K562 (cell line): Measurements from ENCODE around the gene SH3BP2. TPM values are rescaled to one million over a fixed set of nuclear protein-coding genes. Genes with fewer than 3 reads are reported as not detected.

Source experiments
- CTCFL ChIP-seq: IDR thresholded peaks from 2 replicates; pipeline ENCODE4 v1.6.1; 2011; ENCODE audit warnings: borderline replicate concordance, low read depth, mild to moderate bottlenecking, moderate library complexity, low read length; ENCODE audit not compliant: insufficient read depth, poor library complexity, severe bottlenecking
- HEY1 ChIP-seq: fragments of 250-450 bp; sonication (Bioruptor Pico); IDR thresholded peaks from 2 replicates; pipeline ENCODE4 v1.5.0; 2020; ENCODE audit warnings: mild to moderate bottlenecking, moderate library complexity, borderline replicate concordance
- RREB1 ChIP-seq: fragments of 250-450 bp; sonication (Bioruptor Pico); IDR thresholded peaks from 2 replicates; pipeline ENCODE4 v1.4.0; 2020
- SIX5 ChIP-seq, 2 experiments: IDR thresholded peaks; 2 replicates each; pipeline ENCODE4 v1.6.1; 2011; ENCODE audit warnings: low read length in 2 of 2, borderline replicate concordance in 1 of 2, low read depth in 1 of 2, mild to moderate bottlenecking in 1 of 2, moderate library complexity in 1 of 2; ENCODE audit not compliant: insufficient read depth in 1 of 2
- TBP ChIP-seq: optimal IDR thresholded peaks from 2 replicates; pipeline ENCODE3; 2011; ENCODE audit warnings: low read depth, low read length, improper control_type of control experiment
- TRIM24 ChIP-seq, 2 experiments: fragments of 450-650 bp; IDR thresholded peaks; 2 replicates each; pipeline ENCODE4 v1.6.1; 2016
- WHSC1 ChIP-seq: IDR thresholded peaks from one replicate; pipeline ENCODE4 v1.6.1; 2012; ENCODE audit warnings: low read length, control low read depth, inconsistent platforms
- ZNF444 ChIP-seq: fragments of 250-450 bp; sonication (Bioruptor Pico); IDR thresholded peaks from 2 replicates; pipeline ENCODE4 v1.4.0; 2020; ENCODE audit warnings: mild to moderate bottlenecking, moderate library complexity
- ZSCAN29 ChIP-seq: fragments of 450-650 bp; IDR thresholded peaks from 2 replicates; pipeline ENCODE4 v1.6.1; 2017
- polyA plus RNA-seq, 8 experiments: library from polyadenylated mRNA; depleted of rRNA in 4 of 8; stranded (reverse) in 5 of 8; unstranded in 3 of 8; fragments of >200 nt; fragmentation: Nextera tagmentation in 2 of 8; fragmentation: Illumina TruSeq in 1 of 8; extraction: Ambion mirVana in 2 of 8; extraction: Trizol in 1 of 8; gene quantifications; 2 replicates each; pipeline versions ENCODE4 v1.2.1 to v1.2.3, GENCODE V29; 2011 to 2014; ENCODE audit warnings: inconsistent platforms in 1 of 8, missing spikeins in 1 of 8
- total RNA-seq, 7 experiments: library from RNA; depleted of rRNA in 6 of 7; stranded (reverse); fragments of >200 nt in 6 of 7; fragmentation: Illumina TruSeq in 2 of 7; extraction: Trizol in 2 of 7; gene quantifications; 2 replicates each; pipeline versions ENCODE4 v1.2.1 to v1.2.3, GENCODE V29; 2011 to 2021; ENCODE audit warnings: low replicate concordance in 1 of 7
- TF ChIP-seq, protein P1 (sequence below): sonication (generic); formaldehyde crosslinking; IDR thresholded peaks from 2 replicates; pipeline ENCODE4 v1.8.0; 2022; ENCODE audit warnings: missing genetic modification reagents, mild to moderate bottlenecking, borderline replicate concordance
- TF ChIP-seq, protein P2 (sequence below): fragments of 250-450 bp; sonication (Bioruptor Pico); IDR thresholded peaks from 2 replicates; pipeline ENCODE4 v1.5.1; 2021; ENCODE audit warnings: mild to moderate bottlenecking

The SH3BP2 gene
- total and polyA plus RNA-seq, 9 of the 15 experiments (the other 6 are each of a cell fraction or from before 2014, with no cell fraction given) = 0.34 to 16.0 (median 5.1) TPM

DNA sequence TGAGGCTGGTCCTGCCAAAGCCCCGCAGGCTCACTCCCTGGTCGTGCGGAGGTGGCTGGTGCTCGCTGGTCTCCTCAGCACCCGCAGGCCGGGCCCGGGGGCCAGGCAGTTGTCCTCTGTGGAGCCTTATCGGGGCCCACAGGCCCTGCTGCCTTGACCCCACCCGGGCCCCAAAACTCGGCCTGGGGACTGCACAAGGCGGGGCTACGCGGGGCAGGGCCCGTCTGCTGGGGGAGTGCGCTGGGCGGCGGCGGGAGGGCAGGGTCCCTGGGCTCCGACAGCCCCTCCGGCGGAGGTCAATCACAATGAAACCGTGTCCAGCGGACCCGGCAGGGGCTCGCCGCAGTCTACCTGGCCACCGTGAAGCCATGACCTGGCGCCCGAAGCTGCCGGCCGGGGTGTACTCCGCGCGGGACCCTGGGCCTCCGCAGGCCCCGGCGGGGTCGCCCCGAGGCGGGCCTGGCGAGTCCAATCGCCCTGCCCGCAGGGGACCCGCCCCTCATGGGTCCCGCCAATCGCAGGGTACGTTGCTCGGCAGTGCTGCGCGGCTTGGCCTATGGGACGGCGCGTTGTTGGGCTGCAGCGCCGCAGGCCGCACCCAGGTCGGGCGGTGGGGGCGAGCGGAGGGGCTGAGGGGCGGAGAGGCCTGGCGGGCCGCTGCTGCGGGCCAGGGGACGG lies 50.5 kb downstream of the SH3BP2 start, which contains the start of gene ADD1 (continued):
- TF ChIP-seq HEY1 (CRISPR knock-in tag) (no peak), ZSCAN29 (0 out of 2 replicates have a peak, but pooled peaks have one; percentile 47), TBP (peak; percentile 41), RREB1 (0 out of 2 replicates have a peak, but pooled peaks have one; percentile 74), TRIM24 (IDR thresholded peaks at IDR 0.05) (no peak), WHSC1 (no peak), ZNF444 (CRISPR knock-in tag) (no peak), SIX5 (IDR thresholded peaks at IDR 0.05; ENCODE audit: borderline replicate concordance in 1 of 2, insufficient read depth in 1 of 2, low read depth in 1 of 2, low read length in 2 of 2) (no peak), CTCFL (no peak)
- TF ChIP-seq, protein P1, sequence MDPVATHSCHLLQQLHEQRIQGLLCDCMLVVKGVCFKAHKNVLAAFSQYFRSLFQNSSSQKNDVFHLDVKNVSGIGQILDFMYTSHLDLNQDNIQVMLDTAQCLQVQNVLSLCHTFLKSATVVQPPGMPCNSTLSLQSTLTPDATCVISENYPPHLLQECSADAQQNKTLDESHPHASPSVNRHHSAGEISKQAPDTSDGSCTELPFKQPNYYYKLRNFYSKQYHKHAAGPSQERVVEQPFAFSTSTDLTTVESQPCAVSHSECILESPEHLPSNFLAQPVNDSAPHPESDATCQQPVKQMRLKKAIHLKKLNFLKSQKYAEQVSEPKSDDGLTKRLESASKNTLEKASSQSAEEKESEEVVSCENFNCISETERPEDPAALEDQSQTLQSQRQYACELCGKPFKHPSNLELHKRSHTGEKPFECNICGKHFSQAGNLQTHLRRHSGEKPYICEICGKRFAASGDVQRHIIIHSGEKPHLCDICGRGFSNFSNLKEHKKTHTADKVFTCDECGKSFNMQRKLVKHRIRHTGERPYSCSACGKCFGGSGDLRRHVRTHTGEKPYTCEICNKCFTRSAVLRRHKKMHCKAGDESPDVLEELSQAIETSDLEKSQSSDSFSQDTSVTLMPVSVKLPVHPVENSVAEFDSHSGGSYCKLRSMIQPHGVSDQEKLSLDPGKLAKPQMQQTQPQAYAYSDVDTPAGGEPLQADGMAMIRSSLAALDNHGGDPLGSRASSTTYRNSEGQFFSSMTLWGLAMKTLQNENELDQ (CRISPR knock-in tag) = no peak
- TF ChIP-seq, protein P2, sequence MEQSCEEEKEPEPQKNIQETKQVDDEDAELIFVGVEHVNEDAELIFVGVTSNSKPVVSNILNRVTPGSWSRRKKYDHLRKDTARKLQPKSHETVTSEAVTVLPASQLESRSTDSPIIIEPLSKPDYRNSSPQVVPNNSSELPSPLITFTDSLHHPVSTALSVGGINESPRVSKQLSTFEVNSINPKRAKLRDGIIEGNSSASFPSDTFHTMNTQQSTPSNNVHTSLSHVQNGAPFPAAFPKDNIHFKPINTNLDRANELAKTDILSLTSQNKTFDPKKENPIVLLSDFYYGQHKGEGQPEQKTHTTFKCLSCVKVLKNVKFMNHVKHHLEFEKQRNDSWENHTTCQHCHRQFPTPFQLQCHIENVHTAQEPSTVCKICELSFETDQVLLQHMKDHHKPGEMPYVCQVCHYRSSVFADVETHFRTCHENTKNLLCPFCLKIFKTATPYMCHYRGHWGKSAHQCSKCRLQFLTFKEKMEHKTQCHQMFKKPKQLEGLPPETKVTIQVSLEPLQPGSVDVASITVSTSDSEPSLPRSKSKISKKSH (CRISPR knock-in tag) = no peak
